ENCODE measurements around the gene CNN2.
"Not testable (repeated sequence)": the region's sequence is repeated elsewhere in the genome, so short reads cannot be mapped to it uniquely, and the experiment has no call there.

The CNN2 gene

GRCh38 chr19:1010586-1011510 is 15.6 kb upstream of the CNN2 start:
- no peak for DNase-seq

GRCh38 chr19:1011831-1012333 is 14.5 kb upstream of the CNN2 start:
- DNase-seq: no peak

GRCh38 chr19:1012334-1012733 is 14.1 kb upstream of the CNN2 start:
- no peak for DNase-seq

GRCh38 chr19:1013218-1013617 is 13.2 kb upstream of the CNN2 start:
- DNase-seq: no peak

GRCh38 chr19:1014161-1015060 is 12.0 kb upstream of the CNN2 start:
- DNase-seq: no peak

- no peak for DNase-seq
These were observed 11.2 kb upstream of the CNN2 start for GRCh38 chr19:1015061-1015781.

GRCh38 chr19:1015782-1016646 is 10.4 kb upstream of the CNN2 start:
- no peak for DNase-seq

- DNase-seq: no peak
These were observed 9.7 kb upstream of the CNN2 start for GRCh38 chr19:1016647-1017114.

- no peak for DNase-seq
These were observed 9.1 kb upstream of the CNN2 start for GRCh38 chr19:1017115-1017905.

GRCh38 chr19:1017906-1018305 is 8.5 kb upstream of the CNN2 start:
- no peak for DNase-seq

GRCh38 chr19:1018393-1018792 is 8.0 kb upstream of the CNN2 start:
- no peak for DNase-seq

GRCh38 chr19:1018932-1019615 is 7.3 kb upstream of the CNN2 start:
- no peak for DNase-seq

- DNase-seq: no peak
These were observed 6.8 kb upstream of the CNN2 start for GRCh38 chr19:1019616-1019961.

GRCh38 chr19:1019980-1020867 is 6.2 kb upstream of the CNN2 start:
- DNase-seq: no peak

- DNase-seq: peak; percentile 98
These were observed 5.5 kb upstream of the CNN2 start, which contains the start of gene TMEM259 for GRCh38 chr19:1020868-1021425. Gene TMEM259 (minus strand): TSS chr19:1021123. CDS start chr19:1020996, 127 bp downstream.

GRCh38 chr19:1023883-1024188 is 2.6 kb upstream of the CNN2 start:
- not testable (repeated sequence) for DNase-seq

- not testable (repeated sequence) for DNase-seq
These were observed 1.3 kb upstream of the CNN2 start for GRCh38 chr19:1025080-1025479.

GRCh38 chr19:1026783-1027649 is 608 bp downstream of the CNN2 start:
- DNase-seq: peak; percentile 43
